ENCODE results near the gene TP53TG5.

GRCh38 chr20:45354423-45355208 lies 23.5 kb downstream of the TP53TG5 start:
- TF ChIP-seq CTCF (IDR thresholded peaks at IDR 0.05; ENCODE audit: control extremely low read depth in 1 of 3, insufficient read depth in 1 of 3, low read depth in 1 of 3, low read length in 3 of 3) (no peak), POLR2A (IDR thresholded peaks at IDR 0.05; ENCODE audit: control extremely low read depth in 1 of 2, low read depth in 2 of 2, low read length in 2 of 2) (no peak), PHF8 (conservative IDR thresholded peaks at IDR 0.05; ENCODE audit: low read depth, low read length) (no peak), TEAD4 (IDR thresholded peaks at IDR 0.05; ENCODE audit: low read depth, low read length) (no peak), JUND (IDR thresholded peaks at IDR 0.05; ENCODE audit: low read length) (no peak), POLR2AphosphoS5 (IDR thresholded peaks at IDR 0.05; ENCODE audit: low read depth, low read length) (no peak), BRCA1 (IDR thresholded peaks at IDR 0.05; ENCODE audit: low read depth, low read length) (no peak), RNF2 (IDR thresholded peaks at IDR 0.05; ENCODE audit: borderline replicate concordance, low read depth, low read length, missing control alignments, poor library complexity, severe bottlenecking) (no peak), EZH2 (IDR thresholded peaks at IDR 0.05; ENCODE audit: low read depth, low read length, severe bottlenecking) (no peak), SIX5 (IDR thresholded peaks at IDR 0.05; ENCODE audit: low read depth, low read length) (no peak)

All from H1 (cell line).